ENCODE results near the gene ITPR2.
"Not testable (repeated sequence)": the region's sequence is repeated elsewhere in the genome, so short reads cannot be mapped to it uniquely, and the experiment has no call there.

The ITPR2 gene

GRCh38 chr12:26832822-26833742, at the start of gene ITPR2:
Gene ITPR2, minus strand, starts transcription at chr12:26833194. Its CDS starts 413 bp downstream, at chr12:26832781.
- no peak for FAIRE-seq

DNA sequence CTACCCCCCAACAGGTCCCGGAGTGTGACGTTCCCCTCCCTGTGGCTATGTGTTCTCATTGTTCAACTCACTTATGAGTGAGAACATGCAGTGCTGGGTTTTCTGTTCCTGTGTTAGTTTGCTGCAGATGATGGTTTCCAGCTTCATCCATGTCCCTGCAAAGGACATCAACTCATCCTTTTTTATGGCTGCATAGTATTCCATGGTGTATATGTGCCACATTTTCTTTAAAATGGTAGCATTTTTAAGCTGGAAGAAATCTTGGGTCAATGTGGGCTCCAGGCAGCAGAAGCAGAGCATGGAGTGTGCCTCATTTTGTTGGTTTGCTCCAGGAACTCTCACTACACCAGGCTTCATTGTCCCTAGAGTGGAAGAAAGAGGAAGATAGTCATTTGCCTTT, 47.6 kb upstream of the ITPR2 start:
- FAIRE-seq: no peak

DNA sequence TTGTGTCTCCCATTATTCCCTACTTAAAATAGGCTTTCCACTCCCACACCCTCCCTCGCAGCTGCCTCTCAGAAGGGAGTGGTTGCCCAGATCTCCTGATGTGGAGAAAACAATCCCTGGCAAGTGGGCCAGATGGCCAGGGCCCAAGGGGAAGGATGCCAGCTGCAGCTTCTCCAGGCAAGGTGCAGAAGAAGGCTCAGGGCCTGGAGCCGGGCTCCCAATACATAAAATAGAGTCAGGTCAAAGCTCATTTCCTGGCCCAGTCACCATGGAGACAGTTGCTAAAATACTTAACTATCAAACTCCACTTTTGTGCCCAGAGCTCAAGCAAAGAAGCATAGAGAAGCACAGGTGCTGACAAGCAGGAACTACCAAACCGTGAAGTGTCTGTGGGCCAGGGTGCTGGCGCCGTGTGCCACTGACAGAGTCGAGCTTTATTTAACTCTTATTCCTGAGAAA, 45.7 kb upstream of the ITPR2 start:
- peak; percentile 76 for FAIRE-seq

GRCh38 chr12:26874501-26875296, 41.7 kb upstream of the ITPR2 start:
- no peak for FAIRE-seq

DNA sequence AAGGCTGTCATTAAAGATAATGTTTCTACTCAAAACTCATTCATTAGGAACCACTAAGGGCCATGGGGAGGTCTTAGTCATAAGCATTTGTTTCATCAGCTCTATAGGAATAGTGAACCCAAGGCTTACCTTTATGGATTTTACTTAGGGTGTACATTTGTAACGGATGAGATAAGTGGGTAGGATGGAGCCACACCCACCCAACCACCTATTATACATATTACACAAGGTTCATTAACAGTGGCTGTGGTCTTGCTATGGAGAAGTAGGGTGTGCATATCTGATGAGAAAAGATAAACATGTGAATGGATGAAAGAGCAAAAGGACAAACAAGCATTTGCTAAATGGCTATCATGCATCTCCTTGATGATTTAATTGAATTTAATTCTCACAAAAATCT, 39.6 kb upstream of the ITPR2 start:
- no peak for FAIRE-seq

DNA sequence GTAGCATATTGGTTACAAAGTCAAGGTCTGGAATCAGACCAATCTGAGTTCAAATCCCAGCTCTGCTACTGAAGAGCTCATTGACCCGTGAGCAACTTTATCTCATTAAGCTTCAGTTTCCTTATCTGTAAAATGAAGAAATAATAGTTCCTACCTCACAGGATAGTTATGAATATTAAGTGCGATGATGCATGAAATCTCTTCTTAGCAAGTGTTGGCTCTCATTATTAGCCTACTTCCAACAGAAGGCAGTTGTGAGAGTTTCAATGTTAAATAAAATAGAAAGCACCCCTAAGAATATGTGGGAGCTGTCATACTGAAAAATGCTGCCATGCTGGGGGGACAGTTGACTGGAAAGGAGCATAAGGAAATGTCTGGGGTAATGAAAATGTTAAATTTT, 39.0 kb upstream of the ITPR2 start:
- no peak for FAIRE-seq

- FAIRE-seq: no peak
These were observed 37.8 kb upstream of the ITPR2 start for GRCh38 chr12:26870491-26871419.

DNA sequence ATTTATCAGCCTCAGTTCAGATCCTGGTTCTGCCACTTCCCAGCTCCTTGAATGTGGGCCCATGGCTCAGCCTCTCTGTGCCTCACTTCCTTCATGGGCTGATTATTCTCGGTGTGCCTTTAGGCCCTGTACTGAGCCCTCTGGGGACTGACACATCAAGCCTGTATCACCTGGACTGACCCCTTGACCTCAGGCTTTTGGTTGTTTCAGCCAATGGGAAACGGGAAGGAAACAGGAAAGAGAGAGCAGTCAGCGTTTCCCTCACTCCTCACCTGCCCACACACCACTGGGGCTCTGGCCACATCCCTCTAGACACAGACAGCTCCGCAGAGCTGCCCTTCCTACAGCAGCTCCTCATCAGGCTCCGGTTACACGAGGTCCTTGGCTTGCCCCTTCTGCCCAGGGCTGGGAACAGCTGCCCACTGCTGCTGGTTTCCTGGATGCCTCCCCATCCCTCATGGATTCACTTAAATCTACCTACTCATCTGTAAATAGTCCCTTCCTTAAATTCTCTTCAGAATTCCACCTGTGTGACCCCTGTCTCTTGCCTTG, 37.0 kb upstream of the ITPR2 start:
- FAIRE-seq: no peak

DNA sequence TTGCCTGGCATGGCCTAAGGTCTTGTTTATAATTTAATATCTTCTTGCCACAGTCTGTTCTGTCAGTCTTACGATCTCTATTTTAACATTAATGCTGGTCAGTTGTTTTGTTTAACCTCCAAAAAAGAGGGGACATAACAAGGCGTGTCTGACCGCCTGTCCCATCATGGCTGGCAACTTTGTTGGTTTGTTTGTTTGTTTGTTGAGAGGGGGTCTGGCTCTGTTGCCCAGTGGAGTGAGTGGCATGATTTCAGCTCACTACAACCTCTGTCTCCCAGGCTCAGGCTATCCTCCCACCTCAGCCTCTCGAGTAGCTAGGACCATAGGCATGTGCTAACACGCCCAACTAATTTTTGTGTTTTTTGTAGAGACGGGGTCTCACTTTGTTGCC, 36.1 kb upstream of the ITPR2 start:
- FAIRE-seq: no peak

GRCh38 chr12:26868447-26869103, 35.6 kb upstream of the ITPR2 start:
- no peak for FAIRE-seq

DNA sequence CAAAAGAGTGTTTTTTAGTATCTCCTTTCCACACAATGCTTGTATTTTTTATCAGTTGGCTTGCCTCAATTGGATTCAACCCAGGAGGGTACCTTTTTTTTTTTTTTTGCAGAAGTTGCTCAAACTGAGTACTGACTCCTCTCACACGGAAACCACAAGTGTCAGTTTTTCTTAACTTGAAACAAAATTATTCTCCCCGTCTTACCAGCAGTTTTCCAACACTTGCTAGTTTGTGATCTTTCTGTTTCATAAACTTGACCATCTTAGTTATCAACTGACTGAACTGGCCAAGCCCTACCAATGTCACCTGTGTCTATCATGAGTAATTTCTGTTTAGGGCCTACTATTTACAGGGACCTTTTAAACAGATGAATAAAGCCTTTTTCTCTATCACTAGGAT, 34.1 kb upstream of the ITPR2 start:
- FAIRE-seq: no peak

DNA sequence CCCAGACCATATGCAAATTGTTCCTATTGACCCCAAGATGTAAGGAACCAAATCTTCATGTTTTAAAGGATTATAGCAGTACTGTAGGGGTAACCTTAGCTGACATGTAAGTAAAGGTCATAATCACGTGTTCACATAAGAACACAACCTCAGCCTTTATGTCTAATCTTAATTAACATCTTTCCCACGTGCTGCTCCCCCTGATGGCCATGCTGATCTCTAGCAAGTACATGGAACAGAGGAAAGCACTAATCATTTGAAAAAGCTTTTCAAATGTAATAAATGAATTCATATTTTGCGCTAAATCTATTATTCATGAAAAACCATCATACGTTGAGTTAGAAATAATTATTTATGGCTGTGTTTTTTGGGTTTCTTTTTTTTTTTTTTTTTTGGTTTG, 30.5 kb upstream of the ITPR2 start:
- no peak for FAIRE-seq

- FAIRE-seq: not testable (repeated sequence)
These were observed 29.8 kb upstream of the ITPR2 start for GRCh38 chr12:26862787-26863186.

GRCh38 chr12:26861690-26862089, 28.7 kb upstream of the ITPR2 start:
- no peak for FAIRE-seq

- FAIRE-seq: no peak
These were observed 24.6 kb upstream of the ITPR2 start for GRCh38 chr12:26857465-26858176.

DNA sequence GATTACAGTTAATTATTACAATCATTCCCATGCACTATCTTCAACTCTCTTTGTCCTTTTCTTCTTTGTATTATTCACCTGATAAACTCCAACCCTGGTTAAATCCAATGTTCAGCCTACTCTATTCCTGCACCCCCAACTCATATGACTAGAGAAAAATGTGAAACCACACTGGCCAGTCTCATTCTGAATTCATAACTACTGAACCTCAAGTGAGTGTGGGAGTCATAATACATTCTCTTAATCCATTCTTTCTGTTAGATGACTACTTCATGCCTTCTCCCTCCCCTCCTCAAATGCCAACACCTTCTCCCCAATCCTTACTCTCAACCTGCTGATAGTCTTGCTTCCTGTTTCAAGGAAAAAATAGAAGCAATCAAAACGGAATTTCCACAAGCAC, 22.3 kb upstream of the ITPR2 start:
- FAIRE-seq: no peak

- no peak for FAIRE-seq
These were observed 21.0 kb upstream of the ITPR2 start for GRCh38 chr12:26854031-26854390.

DNA sequence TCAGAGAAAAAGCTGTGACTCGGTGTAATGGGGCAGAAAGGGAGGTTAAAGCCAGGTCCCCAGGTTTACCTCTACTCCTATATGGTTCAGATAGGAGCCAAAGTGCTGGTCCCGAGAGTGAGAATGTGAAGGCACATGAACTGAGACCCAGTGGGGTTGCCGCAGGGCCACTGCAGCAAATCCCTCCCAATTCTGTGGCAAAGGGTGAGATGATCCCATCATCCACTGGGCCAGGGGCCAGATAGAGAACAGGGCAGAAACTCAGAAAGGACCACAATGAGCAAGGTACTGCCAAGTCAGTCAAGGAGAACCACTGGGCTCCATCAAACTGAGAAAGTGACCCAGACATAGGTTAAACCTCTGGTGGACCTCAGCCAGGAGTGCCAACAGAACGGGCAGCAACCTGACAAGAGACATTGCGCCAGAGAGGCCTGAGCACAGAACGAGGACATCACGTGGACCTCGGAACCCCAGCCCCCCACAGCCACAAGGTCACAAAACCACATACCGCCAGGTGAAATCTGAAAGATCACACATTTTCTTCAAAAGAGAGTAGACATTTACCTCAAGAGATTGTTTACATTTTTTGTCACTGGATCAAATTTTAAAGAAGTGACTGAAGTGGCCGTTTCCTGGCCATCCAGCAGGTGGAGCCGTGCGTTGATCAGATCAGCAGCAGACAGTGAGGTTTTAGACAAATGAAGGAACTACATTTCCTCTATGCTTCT, 20.5 kb upstream of the ITPR2 start:
- peak; percentile 91 for FAIRE-seq

DNA sequence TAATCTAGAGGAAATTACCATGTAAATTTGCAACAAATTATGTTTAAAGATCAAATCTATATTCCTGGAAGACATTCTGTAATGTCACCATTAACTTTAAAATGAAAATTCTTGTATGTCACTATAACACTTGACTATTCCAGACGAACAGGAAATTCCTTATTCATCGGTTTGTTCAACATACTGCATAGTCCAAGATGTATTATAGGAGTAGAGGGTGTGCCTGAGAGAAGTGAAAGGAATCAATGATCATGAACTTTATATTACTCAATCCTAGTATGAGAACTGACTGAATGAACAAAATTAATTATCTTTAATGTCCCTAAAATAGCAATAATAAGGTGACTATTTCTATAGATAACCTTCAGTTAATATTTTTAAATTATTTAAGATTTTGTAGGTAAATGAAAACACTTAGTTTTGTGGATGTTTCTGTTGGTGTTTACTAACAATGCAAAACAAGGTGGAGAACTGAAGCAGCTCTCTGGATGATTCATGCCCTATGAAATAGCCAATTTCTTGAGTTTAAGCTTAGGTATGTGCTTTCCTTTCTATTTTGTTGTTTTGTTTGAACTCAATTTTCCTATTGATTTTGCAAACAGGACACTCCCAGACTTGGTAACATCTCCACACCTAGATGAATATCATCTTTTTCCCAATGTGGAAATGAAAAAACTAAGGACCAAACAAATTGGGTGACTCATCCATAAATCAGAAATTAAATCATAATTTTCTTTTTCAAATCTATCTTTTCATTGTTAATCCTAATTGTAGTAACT, 18.2 kb upstream of the ITPR2 start:
- FAIRE-seq: no peak
